Testis (tissue), 3 donors: ENCODE data around the gene KIT. TPM values are rescaled to one million over a fixed set of nuclear protein-coding genes. Genes with fewer than 3 reads are reported as not detected.

ENCODE experiments used
- DNase-seq: peaks from one replicate; pipeline ENCODE4 v3.0.0-alpha.2; 2019
- H3K27ac ChIP-seq, 2 donors: fragments of 200-600 bp; sonication (generic); one replicate each; pipeline ENCODE4 v1.5.1; 2019
- H3K27me3 ChIP-seq: fragments of 200-600 bp; sonication (generic); one replicate; pipeline ENCODE4 v1.5.1; 2019
- H3K36me3 ChIP-seq: fragments of 200-600 bp; sonication (generic); one replicate; pipeline ENCODE4 v1.5.1; 2017; ENCODE audit warnings: low read depth; ENCODE audit errors: missing control alignments
- H3K4me1 ChIP-seq: fragments of 200-600 bp; sonication (generic); one replicate; pipeline ENCODE4 v1.5.1; 2019
- H3K4me3 ChIP-seq, 2 donors: fragments of 200-600 bp; sonication (generic); one replicate each; pipeline ENCODE4 v1.5.1; 2017 to 2019
- H3K9me3 ChIP-seq: fragments of 200-600 bp; sonication (generic); one replicate; pipeline ENCODE4 v1.5.1; 2017
- CTCF ChIP-seq, 3 experiments: fragments of 450-650 bp in 2 of 3; fragments of 200-600 bp in 1 of 3; sonication (generic) in 1 of 3; IDR thresholded peaks; one replicate each; pipeline ENCODE4 v1.5.1; 2016 to 2019; ENCODE audit warnings: antibody characterized with exemption in 3 of 3, mild to moderate bottlenecking in 2 of 3, moderate library complexity in 1 of 3
- POLR2A ChIP-seq: fragments of 450-650 bp; IDR thresholded peaks from one replicate; pipeline ENCODE4 v1.6.1; 2017; ENCODE audit warnings: antibody characterized with exemption, mild to moderate bottlenecking, moderate library complexity
- WGBS, 2 donors: methylation state at CpG; one replicate each; pipeline ENCODE4 v1.1.5; 2018; 5-methylcytosine and 5-hydroxymethylcytosine counted together
- intact Hi-C: fragments of 100-400 bp; cut with DNase I; formaldehyde crosslinking; loops from one replicate; pipeline ENCODE4 v1.15.1; 2023; ENCODE audit warnings: low total_unique reads
- polyA plus RNA-seq: library from polyadenylated mRNA; stranded (reverse); fragments of 350-450 nt; fragmentation: Illumina TruSeq; extraction: RNeasy Lipid Tissue Mini Kit (QIAGEN cat#74804); gene quantifications from one replicate; pipeline ENCODE4 v1.2.3, GENCODE V29; 2014; ENCODE audit warnings: low read depth, low replicate concordance; ENCODE audit not compliant: insufficient read depth
- total RNA-seq, 2 donors: library from RNA; depleted of rRNA; stranded (reverse); fragments of >200 nt; gene quantifications; one replicate each; pipeline ENCODE4 v1.2.3, GENCODE V29; 2016

The KIT gene
- total and polyA plus RNA-seq, 3 donors from 2014 or later = 10.6 to 15.2 (median 10.7) TPM

- 75 to 81% methylated on average over 1 of the region's 1 CpG for WGBS, 2 donors
These were observed 79.7 kb downstream of the KIT start for GRCh38 chr4:54737421-54737820.

GRCh38 chr4:54741202-54741601 lies 83.4 kb downstream of the KIT start:
- no peak for TF ChIP-seq POLR2A
- TF ChIP-seq CTCF (IDR thresholded peaks at IDR 0.05) = no peak
- DNase-seq = no peak
- Histone ChIP-seq H3K4me3 (no peak overlapping the region), H3K27me3 (no peaks in the 10 kb centered on the region), H3K36me3 (no peaks in the 10 kb centered on the region), H3K9me3 (no peaks in the 10 kb centered on the region), H3K4me1 (no peaks in the 10 kb centered on the region), H3K27ac (no peak overlapping the region)
- WGBS, 2 donors = 87 to 93% methylated on average over 3 of the region's 3 CpGs
- intact Hi-C loops = no loop called here

More at GRCh38 chr4:54737421-54737820, 79.7 kb downstream of the KIT start:
- H3K4me3 ChIP-seq = no peak overlapping the region
- intact Hi-C loops = no loop called here
- no peaks in the 10 kb centered on the region for H3K27me3 ChIP-seq
- no peak overlapping the region for H3K27ac ChIP-seq
- H3K4me1 ChIP-seq = no peaks in the 10 kb centered on the region
- H3K36me3 ChIP-seq = no peaks in the 10 kb centered on the region
- TF ChIP-seq POLR2A (no peak), CTCF (IDR thresholded peaks at IDR 0.05) (no peak)
- no peaks in the 10 kb centered on the region for H3K9me3 ChIP-seq
- DNase-seq = no peak

GRCh38 chr4:54742636-54743399 lies 85.1 kb downstream of the KIT start:
- H3K27ac ChIP-seq = no peak overlapping the region
- no peaks in the 10 kb centered on the region for H3K9me3 ChIP-seq
- H3K4me3 ChIP-seq = no peak overlapping the region
- H3K36me3 ChIP-seq = no peaks in the 10 kb centered on the region
- H3K4me1 ChIP-seq = no peaks in the 10 kb centered on the region
- TF ChIP-seq POLR2A = no peak
- no peak for TF ChIP-seq CTCF (IDR thresholded peaks at IDR 0.05)
- intact Hi-C loops = no loop called here
- no peaks in the 10 kb centered on the region for H3K27me3 ChIP-seq
- 83 to 89% methylated on average over 9 of the region's 9 CpGs for WGBS, 2 donors
- DNase-seq = no peak

- H3K4me1 ChIP-seq = no peaks in the 10 kb centered on the region
- DNase-seq = no peak
- intact Hi-C loops = no loop called here
- WGBS, 2 donors = 76 to 96% methylated on average over 3 of the region's 3 CpGs
- no peak overlapping the region for H3K4me3 ChIP-seq
- no peaks in the 10 kb centered on the region for H3K9me3 ChIP-seq
- no peaks in the 10 kb centered on the region for H3K36me3 ChIP-seq
- TF ChIP-seq POLR2A = no peak
- no peak for TF ChIP-seq CTCF (IDR thresholded peaks at IDR 0.05)
- H3K27me3 ChIP-seq = no peaks in the 10 kb centered on the region
- H3K27ac ChIP-seq = no peak overlapping the region
These were observed 85.8 kb downstream of the KIT start for GRCh38 chr4:54743562-54743961.

- Histone ChIP-seq H3K27me3 (no peaks in the 10 kb centered on the region), H3K27ac (no peak overlapping the region)
- TF ChIP-seq CTCF (IDR thresholded peaks at IDR 0.05) = no peak
- no peak for TF ChIP-seq POLR2A
These were observed 86.7 kb downstream of the KIT start for GRCh38 chr4:54744487-54744886.

More at GRCh38 chr4:54744487-54744886, 86.7 kb downstream of the KIT start:
- no peak overlapping the region for H3K4me3 ChIP-seq
- no peaks in the 10 kb centered on the region for H3K4me1 ChIP-seq
- no peak for DNase-seq
- H3K36me3 ChIP-seq = no peaks in the 10 kb centered on the region
- intact Hi-C loops = no loop called here
- H3K9me3 ChIP-seq = no peaks in the 10 kb centered on the region
